Endothelial cell of umbilical vein (primary cell): Measurements from ENCODE around the gene MUC22. TPM values are rescaled to one million over a fixed set of nuclear protein-coding genes. Genes with fewer than 3 reads are reported as not detected.

Experiments used
- BruUV-seq: library from RNA; stranded (reverse); fragments of 400-500 nt; replicated peaks from 2 replicates; lab custom pipeline; 2021; lab: Mats Ljungman, UMichigan
- CTCF ChIA-PET: fragments of 300-600, 350-600 bp; sonication (Branson Sonifier 250); formaldehyde crosslinking; loops from one replicate; lab custom pipeline; 2021; ENCODE audit warnings: antibody characterized with exemption, inconsistent platforms; lab: Charles Lee
- POLR2A ChIA-PET: fragments of 300-600, 350-600 bp; sonication (Branson Sonifier 250); formaldehyde crosslinking; loops from one replicate; lab custom pipeline; 2021; ENCODE audit warnings: antibody characterized with exemption, inconsistent platforms; lab: Charles Lee
- DNase-seq: peaks from one replicate; pipeline ENCODE4 v3.0.0-alpha.2; 2011; ENCODE audit warnings: low read depth, low spot score
- FAIRE-seq: peaks from 2 replicates; lab custom pipeline; 2011; peaks lifted over from hg19 to GRCh38; lab: Jason Lieb, UNC
- H2AFZ ChIP-seq: 2 replicates; pipeline ENCODE4 v1.6.0; 2012; ENCODE audit warnings: low read depth, low read length, control low read depth, inconsistent platforms
- H3K27ac ChIP-seq: 2 replicates; pipeline ENCODE4 v1.5.1; 2011; ENCODE audit warnings: low read depth, mild to moderate bottlenecking, control low read depth, low read length, moderate library complexity; ENCODE audit not compliant: insufficient read depth
- H3K27me3 ChIP-seq, 2 experiments: 2 replicates each; pipeline versions ENCODE4 v1.6.0 to v1.6.1; 2011; ENCODE audit warnings: low read length in 2 of 2, mixed read lengths in 1 of 2; ENCODE audit not compliant: control insufficient read depth in 2 of 2, insufficient read depth in 2 of 2
- H3K36me3 ChIP-seq, 2 experiments: 2 replicates in 1 of 2; 3 replicates in 1 of 2; pipeline ENCODE4 v1.5.1; 2011; ENCODE audit warnings: low read length in 2 of 2, mild to moderate bottlenecking in 1 of 2, moderate library complexity in 1 of 2; ENCODE audit not compliant: control insufficient read depth in 2 of 2, insufficient read depth in 2 of 2; ENCODE audit errors: extremely low read depth in 1 of 2
- H3K4me1 ChIP-seq: 3 replicates; pipeline ENCODE4 v1.5.1; 2011; ENCODE audit warnings: mild to moderate bottlenecking, low read length; ENCODE audit not compliant: control insufficient read depth, insufficient read depth; ENCODE audit errors: extremely low read depth
- H3K4me2 ChIP-seq: 2 replicates; pipeline ENCODE4 v1.6.1; 2011; ENCODE audit warnings: low read length, control low read depth, mixed read lengths; ENCODE audit not compliant: insufficient read depth
- H3K4me3 ChIP-seq, 3 experiments: fragments of 200-600 bp in 1 of 3; sonication (generic), shearing (Covaris generic) in 1 of 3; replicated peaks in 1 of 3; 2 replicates each; pipeline ENCODE4 v1.5.1; 2011 to 2016; ENCODE audit warnings: control low read depth in 3 of 3, low read length in 3 of 3, mild to moderate bottlenecking in 2 of 3, inconsistent platforms in 1 of 3, low read depth in 1 of 3, moderate library complexity in 1 of 3; ENCODE audit not compliant: insufficient read depth in 1 of 3
- H3K79me2 ChIP-seq: 2 replicates; pipeline ENCODE4 v1.6.0; 2012; ENCODE audit warnings: low read length, inconsistent platforms; ENCODE audit not compliant: control insufficient read depth, insufficient read depth
- H3K9ac ChIP-seq: replicated peaks from 2 replicates; pipeline ENCODE3; 2011; ENCODE audit warnings: low read length, control low read depth; ENCODE audit not compliant: insufficient read depth; ENCODE audit errors: extremely low read depth
- H3K9me1 ChIP-seq: replicated peaks from 3 replicates; pipeline ENCODE4 v1.6.0; 2011; ENCODE audit warnings: mild to moderate bottlenecking, low read length; ENCODE audit not compliant: control insufficient read depth, insufficient read depth; ENCODE audit errors: extremely low read depth
- H3K9me3 ChIP-seq: replicated peaks from 2 replicates; pipeline ENCODE4 v1.5.1; 2012; ENCODE audit warnings: low read length, inconsistent platforms; ENCODE audit not compliant: control insufficient read depth, insufficient read depth
- H4K20me1 ChIP-seq: replicated peaks from 2 replicates; pipeline ENCODE3; 2011; ENCODE audit warnings: mild to moderate bottlenecking, low read length; ENCODE audit not compliant: control insufficient read depth, insufficient read depth; ENCODE audit errors: extremely low read depth
- FOS ChIP-seq: IDR thresholded peaks from 2 replicates; pipeline ENCODE4 v1.6.1; 2011; ENCODE audit warnings: mild to moderate bottlenecking, low read length, moderate library complexity, borderline replicate concordance; ENCODE audit not compliant: insufficient read depth
- GATA2 ChIP-seq: IDR thresholded peaks from 2 replicates; pipeline ENCODE4 v1.7.0; 2011; ENCODE audit warnings: low read depth, mild to moderate bottlenecking, moderate library complexity, mixed read lengths, low read length; ENCODE audit not compliant: insufficient read length, insufficient read depth
- JUN ChIP-seq: IDR thresholded peaks from 2 replicates; pipeline ENCODE4 v1.6.1; 2011; ENCODE audit warnings: borderline replicate concordance, low read depth; ENCODE audit not compliant: insufficient read length, insufficient read depth
- MYC ChIP-seq: IDR thresholded peaks from one replicate; pipeline ENCODE4 v1.6.1; 2011; ENCODE audit warnings: mild to moderate bottlenecking, low read depth, low read length
- POLR2A ChIP-seq: IDR thresholded peaks from 2 replicates; pipeline ENCODE4 v1.6.1; 2012; ENCODE audit warnings: low read depth, mild to moderate bottlenecking, control low read depth, low read length
- POLR2AphosphoS5 ChIP-seq: IDR thresholded peaks from 2 replicates; pipeline ENCODE4 v1.6.1; 2012; ENCODE audit warnings: low read depth, mild to moderate bottlenecking, control low read depth, low read length, moderate library complexity; ENCODE audit not compliant: insufficient read depth
- dilution Hi-C: fragments of 300-500 bp; cut with MboI; formaldehyde crosslinking; loops from one replicate; pipeline ENCODE4 v1.15.0; 2019; ENCODE audit warnings: low sequenced_read_pairs; ENCODE audit not compliant: extremely low pct_ligation_motif_present
- intact Hi-C: fragments of 100-400 bp; cut with micrococcal nuclease; formaldehyde crosslinking; loops from one replicate; pipeline ENCODE4 v1.10.0; 2022
- polyA plus RNA-seq, 4 experiments: library from polyadenylated mRNA; depleted of rRNA in 3 of 4; stranded (reverse) in 3 of 4; unstranded in 1 of 4; fragments of >200 nt; gene quantifications; 2 replicates each; pipeline versions ENCODE4 v1.2.1 to v1.2.3, GENCODE V29; 2011 to 2012; ENCODE audit warnings: missing spikeins in 1 of 4
- total RNA-seq: library from RNA; stranded (reverse); gene quantifications from 2 replicates; pipeline ENCODE4 v1.2.3, GENCODE V29; 2021
- TF ChIP-seq, protein P1 (sequence below), 2 donors: IDR thresholded peaks; 1 replicate in 1 of 2; 2 replicates in 1 of 2; pipeline ENCODE4 v1.5.1; 2011; ENCODE audit warnings: low read length in 2 of 2, mild to moderate bottlenecking in 2 of 2, moderate library complexity in 2 of 2, control low read depth in 1 of 2, inconsistent platforms in 1 of 2, low read depth in 1 of 2; ENCODE audit not compliant: insufficient read depth in 1 of 2; ENCODE audit errors: extremely low read depth in 1 of 2
- TF ChIP-seq, protein P2 (sequence below): IDR thresholded peaks from 2 replicates; pipeline ENCODE4 v1.6.1; 2011; ENCODE audit not compliant: insufficient read depth, insufficient read length

MUC22 gene
- total and polyA plus RNA-seq, 2 donors (not counting 3 experiments of a cell fraction or from before 2014, with no cell fraction given) = not detected

DNA sequence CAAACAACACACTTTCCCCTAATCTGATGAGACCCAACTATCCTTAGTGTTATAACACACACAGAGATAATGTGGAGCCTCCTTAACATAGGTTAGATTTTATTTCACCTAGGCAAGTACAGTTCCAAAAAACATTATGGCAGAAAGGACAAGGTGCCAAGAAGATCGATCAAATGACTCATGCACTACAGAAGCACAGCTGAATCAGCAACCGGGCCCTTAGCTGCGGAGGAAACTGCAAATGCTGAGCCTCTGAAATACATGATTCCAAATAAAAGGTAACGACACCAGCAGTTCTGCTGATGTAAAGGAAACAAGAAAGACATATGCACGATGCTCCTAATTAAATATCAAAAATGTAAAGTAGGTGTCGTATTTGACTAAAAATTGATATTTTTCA, 46.6 kb upstream of the MUC22 start:
- Histone ChIP-seq H3K9me1 (no peaks in the 10 kb centered on the region), H3K4me3 (no peak overlapping the region), H3K27ac (no peak overlapping the region), H3K27me3 (peaks cover 8 to 12% of the 10 kb centered on the region in 2 experiments), H3K9ac (no peak overlapping the region), H3K79me2 (no peaks in the 10 kb centered on the region), H2AFZ (no peak overlapping the region), H3K4me1 (no peaks in the 10 kb centered on the region), H3K9me3 (no peaks in the 10 kb centered on the region), H3K36me3 (no peaks in the 10 kb centered on the region), H3K4me2 (no peak overlapping the region), H4K20me1 (no peaks in the 10 kb centered on the region)
- no TSS peak for BruUV-seq
- intact Hi-C loops (no loop called here), dilution Hi-C loops (no loop called here)
- TF ChIP-seq GATA2 = no peak
- no peak for TF ChIP-seq POLR2AphosphoS5
- ChIA-PET CTCF (interaction anchor here (0.7 kb wide), 1 partner anchor 179 kb away, joined by 3 read pairs; no protein-coding TSS in a partner anchor), POLR2A (no interaction called here)
- FAIRE-seq (no peak), DNase-seq (no peak)

DNA sequence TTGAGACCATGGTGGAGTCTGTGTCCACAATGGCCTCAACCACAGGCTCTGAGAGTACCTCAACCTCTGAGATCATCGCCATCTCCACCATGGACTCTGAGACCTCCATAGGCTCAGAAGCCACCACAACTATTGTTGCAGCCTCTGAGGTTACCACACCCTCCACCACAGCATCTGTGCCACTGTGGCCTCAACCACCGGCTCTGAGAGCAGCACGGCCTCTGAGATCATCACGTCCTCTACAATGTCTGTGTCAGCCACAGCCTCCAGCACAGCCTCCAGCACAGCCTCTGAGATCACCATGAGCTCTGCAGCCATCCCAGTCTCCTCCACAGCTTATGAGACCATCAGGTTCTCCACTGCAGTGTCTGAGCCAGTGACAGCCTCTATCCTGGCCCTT, 46.2 kb upstream of the MUC22 start:
- Histone ChIP-seq H3K4me1 (no peaks in the 10 kb centered on the region), H3K4me2 (no peak overlapping the region), H3K79me2 (no peaks in the 10 kb centered on the region), H4K20me1 (no peaks in the 10 kb centered on the region), H3K9me3 (no peaks in the 10 kb centered on the region), H3K9ac (no peak overlapping the region), H3K4me3 (no peak overlapping the region), H2AFZ (no peak overlapping the region), H3K36me3 (no peaks in the 10 kb centered on the region), H3K9me1 (no peaks in the 10 kb centered on the region), H3K27me3 (peaks cover 8 to 12% of the 10 kb centered on the region in 2 experiments), H3K27ac (no peak overlapping the region)
- no TSS peak for BruUV-seq
- TF ChIP-seq, protein P1, sequence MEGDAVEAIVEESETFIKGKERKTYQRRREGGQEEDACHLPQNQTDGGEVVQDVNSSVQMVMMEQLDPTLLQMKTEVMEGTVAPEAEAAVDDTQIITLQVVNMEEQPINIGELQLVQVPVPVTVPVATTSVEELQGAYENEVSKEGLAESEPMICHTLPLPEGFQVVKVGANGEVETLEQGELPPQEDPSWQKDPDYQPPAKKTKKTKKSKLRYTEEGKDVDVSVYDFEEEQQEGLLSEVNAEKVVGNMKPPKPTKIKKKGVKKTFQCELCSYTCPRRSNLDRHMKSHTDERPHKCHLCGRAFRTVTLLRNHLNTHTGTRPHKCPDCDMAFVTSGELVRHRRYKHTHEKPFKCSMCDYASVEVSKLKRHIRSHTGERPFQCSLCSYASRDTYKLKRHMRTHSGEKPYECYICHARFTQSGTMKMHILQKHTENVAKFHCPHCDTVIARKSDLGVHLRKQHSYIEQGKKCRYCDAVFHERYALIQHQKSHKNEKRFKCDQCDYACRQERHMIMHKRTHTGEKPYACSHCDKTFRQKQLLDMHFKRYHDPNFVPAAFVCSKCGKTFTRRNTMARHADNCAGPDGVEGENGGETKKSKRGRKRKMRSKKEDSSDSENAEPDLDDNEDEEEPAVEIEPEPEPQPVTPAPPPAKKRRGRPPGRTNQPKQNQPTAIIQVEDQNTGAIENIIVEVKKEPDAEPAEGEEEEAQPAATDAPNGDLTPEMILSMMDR (IDR thresholded peaks at IDR 0.05; ENCODE audit: extremely low read depth in 1 of 2, insufficient read depth in 1 of 2, low read depth in 1 of 2, low read length in 2 of 2) = no peak
- no peak for TF ChIP-seq FOS
- TF ChIP-seq POLR2AphosphoS5 = no peak
- TF ChIP-seq JUN = no peak
- TF ChIP-seq GATA2 = no peak
- no peak for TF ChIP-seq POLR2A
- no peak for TF ChIP-seq MYC
- TF ChIP-seq, protein P2, sequence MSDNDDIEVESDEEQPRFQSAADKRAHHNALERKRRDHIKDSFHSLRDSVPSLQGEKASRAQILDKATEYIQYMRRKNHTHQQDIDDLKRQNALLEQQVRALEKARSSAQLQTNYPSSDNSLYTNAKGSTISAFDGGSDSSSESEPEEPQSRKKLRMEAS = no peak
- dilution Hi-C loops (no loop called here), intact Hi-C loops (no loop called here)
- ChIA-PET CTCF (no interaction called here), POLR2A (no interaction called here)
- no peak for DNase-seq
- FAIRE-seq = no peak
